Eye (tissue), 1 donor: ENCODE measurements around the gene KANSL3.
A peak's percentile ranks its signal among the peaks of the same experiment; 100 is the strongest.
"Not testable (repeated sequence)": the region's sequence is repeated elsewhere in the genome, so short reads cannot be mapped to it uniquely, and the experiment has no call there.

Experiments
- DNase-seq: peaks from one replicate; pipeline ENCODE4 v3.0.0-alpha.2; 2015

Gene KANSL3

DNA sequence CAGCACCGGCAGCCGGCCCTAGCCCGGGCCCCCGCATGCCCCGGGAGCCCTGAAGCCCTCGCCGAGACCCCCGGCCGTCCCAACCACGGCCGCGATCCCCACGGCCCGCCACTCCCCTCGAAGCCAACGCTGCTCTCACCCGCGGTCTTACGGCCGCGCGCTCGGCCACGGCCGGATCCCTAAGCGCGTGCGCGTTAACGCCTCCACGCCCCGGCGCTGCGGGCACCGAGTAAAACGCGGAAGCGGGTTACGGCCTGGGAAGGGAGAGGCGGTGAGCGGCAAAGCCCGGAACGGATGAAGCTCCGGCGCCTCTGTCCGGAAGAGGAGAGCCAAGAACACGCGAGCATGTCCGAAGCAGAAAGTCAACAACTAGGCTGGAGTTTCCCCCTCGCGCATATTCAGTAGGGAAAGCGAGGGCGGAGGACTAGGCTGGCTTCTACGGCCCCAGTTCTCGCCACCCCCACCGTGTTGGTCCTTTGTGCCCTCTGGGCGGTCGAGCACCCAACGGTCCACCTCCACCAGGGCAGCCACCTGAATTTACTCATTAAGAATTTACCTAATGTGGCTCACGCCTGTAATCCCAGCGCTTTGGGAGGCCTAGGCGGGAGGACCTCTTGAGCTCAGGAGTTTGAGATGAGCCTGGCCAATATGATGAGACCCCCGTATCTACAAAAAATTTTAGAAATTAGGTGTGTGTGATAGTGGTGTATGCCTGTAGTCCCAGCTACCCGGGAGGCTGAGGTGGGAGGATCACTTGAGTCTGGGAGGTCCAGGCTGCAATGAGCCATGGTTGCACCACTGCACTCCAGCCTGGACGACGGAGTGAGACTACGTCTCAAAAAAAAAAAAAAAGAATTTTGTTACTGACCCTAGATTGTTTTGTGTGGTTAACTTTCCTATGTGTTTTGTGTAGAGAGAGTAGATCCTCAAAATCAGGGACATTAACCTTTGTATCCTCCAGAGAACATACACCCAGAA, at the start of gene KANSL3:
Gene KANSL3 (minus strand): TSS at position 169 of the 978 bp plus-strand sequence. CDS start 1,177 bp downstream, outside the sequence.
- DNase-seq = peak; percentile 98

DNA sequence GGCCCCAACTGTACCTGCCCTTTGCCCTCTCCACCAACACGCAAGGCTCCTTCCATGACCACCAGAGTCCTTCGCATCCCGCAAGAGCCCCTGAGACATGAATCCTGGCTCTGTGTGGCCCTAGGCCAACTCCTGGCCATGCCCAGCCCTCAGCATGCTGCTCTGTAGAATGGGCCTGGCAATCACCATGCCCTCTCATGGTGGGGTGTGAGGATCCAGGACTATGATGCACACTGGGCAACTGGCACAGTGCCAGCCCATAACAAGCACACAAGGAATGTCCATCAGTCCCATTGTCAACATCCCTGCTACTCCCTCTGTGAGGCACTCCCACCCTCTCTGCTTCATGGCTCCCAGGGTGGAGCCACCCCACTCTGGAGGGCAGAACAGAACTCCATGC, 49.2 kb upstream of the KANSL3 start:
- DNase-seq = no peak

DNA sequence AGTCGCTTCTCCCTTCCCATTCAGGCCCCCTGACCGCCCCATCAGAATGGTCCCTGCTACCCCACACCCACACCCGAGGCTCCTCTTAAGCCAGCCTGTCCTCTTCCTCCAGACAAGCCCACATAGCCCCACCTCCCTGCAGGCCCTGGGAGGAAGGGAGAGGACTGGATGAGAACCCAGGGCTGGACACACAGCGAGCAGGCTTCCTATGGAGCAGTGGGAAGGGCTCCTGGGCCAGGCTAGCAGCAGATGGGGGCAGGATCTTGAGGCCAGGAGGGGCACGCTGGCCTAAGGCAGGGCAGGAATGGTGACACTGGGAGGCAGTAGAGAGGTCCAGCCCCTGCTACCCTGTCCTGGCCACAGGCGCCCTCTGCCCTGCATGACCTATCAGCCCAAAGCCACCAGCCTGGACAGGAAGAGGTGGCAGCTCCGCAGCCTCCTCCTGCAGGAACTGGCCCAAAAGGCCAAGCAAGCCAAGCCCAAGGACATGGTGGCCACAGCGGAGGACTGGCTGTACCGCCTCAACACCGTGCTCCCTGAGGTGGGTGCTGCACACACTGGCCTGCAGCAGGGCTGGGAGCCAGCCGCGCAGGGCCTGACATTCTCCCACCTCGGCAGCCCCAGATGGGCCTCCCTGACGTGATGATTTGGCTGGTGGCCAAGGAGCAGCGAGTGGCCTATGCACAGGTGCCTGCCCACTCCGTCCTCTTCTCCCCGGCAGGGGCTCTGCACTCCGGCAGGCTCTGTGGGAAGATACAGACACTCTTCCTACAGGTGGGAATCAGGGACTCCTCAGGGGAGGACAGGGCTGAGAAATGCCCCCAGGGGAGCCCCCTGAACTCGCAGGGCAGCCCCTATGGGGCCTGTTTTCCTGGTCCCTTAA, 47.7 kb upstream of the KANSL3 start:
- DNase-seq = peak; percentile 66

DNA sequence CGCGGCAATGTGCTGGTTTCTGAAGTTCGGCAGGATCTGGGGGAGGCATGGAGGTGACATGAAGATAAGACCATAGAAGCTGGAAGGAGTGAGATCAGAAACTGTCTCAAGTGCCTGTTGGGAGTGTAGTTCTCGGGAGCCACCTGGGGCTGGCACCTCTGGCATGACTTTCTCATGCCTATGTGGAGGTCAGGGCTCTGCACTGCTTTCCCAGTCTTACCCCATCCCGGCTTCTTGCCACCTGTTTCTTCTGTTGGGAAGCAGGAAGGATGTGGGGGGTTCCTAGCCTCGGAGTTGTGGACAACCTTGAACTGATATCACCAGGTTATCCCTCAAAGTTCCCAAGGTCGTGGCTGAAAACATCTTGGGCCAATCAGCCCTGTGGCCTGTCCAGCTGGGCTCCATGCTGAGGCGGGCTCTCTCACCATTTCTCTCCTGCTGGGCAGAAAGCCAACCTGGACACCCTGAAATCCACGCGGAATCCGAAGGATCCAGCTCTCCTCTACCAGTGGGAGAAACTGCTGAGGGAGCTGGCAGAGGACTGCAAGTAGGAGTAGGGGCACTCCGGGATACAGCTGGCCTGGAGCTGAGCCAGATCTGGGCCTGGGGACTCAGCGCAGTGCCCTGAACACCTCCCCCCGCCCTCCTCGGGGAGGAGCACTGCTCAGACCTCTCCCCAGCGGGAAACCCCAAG, 46.9 kb upstream of the KANSL3 start:
- no peak for DNase-seq

DNA sequence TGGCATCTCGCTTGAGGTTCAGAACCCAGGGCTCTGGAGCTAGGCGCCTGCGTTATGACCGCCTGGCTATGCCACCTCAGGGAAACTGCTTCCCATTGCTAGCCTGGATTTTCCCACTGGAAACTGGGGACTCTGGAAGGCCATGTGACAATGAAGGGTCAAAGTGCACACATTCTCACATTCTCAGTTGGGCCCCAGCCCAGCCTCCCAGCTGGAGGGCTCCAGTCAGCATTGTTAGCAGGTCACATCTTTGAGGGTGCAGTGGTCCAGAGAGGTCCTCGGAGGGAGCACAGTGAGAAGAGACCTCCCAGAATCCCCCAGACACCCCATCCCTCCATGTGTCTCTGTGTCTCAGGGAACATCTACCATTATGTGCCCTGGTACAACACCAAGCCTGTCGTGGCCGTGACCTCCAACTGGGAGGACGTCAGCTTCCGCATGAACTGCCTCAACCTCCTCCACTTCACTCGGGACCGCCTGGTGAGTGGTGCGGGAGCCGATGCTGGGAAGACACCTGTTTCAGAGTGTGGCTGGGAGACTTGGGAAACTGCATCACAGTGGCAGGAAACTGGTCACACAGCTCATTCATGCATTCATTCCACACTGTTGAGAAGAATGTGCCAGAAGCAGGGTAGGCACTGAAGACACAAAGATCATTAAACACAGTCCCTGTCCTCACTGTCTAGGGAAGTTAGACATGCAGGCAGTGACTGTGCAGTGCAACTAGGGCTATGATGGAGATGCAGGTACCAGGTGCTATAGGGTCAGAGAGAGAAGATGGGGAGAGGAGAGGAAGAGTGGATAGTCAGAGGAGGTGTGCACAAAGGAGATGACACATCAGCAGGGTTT, 46.1 kb upstream of the KANSL3 start:
- no peak for DNase-seq

DNA sequence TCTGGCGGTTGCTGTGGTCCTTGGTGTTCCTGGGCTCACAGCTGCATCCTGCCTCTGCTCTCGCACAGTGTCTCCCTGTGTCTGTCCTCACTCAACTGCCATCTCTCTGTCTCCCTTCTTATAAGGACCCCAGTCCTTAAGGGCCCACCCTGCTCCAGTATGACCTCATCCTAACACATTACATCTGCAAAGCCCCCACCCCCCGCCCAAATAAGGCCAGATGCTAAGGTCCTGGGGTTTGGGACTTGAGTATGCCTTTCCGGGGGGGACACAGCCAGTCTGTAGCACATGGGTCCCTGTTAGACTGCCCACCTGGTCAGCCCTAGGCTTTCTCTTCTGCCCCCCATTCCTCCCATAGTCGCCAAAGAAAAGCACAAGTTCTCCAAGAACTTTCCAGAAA, 45.2 kb upstream of the KANSL3 start:
- DNase-seq = no peak

DNA sequence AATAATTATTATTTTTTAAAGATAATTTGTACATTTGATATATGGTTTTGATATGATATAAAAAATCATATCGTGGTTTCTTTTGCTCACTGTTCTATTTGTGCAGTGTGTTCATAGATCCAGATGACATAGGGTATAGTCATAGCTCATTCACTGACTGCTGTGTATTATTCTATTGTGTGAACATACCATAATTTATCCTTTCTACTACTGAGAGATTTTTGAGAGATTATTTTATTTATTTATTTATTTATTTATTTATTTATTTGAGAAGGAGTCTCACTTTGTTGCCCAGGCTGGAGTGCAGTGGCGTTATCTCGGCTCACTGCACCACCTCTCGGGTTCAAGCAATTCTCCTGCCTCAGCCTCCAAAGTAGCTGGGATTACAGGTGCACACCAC, 43.4 kb upstream of the KANSL3 start:
- no peak for DNase-seq

DNA sequence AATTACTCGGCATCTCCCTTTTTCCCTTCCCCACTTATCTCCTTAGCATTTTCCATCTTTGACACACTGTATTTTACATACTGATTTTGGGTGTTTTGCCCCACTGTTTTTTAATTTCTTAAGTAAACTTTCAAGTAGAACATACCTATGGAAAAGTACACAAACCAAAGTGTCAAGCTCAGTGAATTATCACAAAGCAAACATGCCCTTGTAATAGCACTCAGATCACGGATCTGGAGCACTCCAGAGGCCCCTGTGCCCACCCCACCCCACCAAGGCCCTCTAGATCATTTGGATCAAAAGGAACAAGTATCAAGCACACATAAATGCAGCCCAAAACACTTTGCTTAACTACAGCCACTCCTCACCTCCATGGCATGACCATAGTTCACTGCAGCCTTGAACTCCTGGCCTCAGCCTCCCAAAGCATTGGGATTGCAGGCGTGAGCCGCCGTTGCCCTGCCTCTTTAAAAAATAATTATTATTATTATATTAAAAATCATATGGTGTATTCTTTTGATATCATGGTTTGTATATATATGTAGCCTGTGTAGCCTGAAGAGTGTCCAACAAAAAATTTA, 42.5 kb upstream of the KANSL3 start:
- no peak for DNase-seq

DNA sequence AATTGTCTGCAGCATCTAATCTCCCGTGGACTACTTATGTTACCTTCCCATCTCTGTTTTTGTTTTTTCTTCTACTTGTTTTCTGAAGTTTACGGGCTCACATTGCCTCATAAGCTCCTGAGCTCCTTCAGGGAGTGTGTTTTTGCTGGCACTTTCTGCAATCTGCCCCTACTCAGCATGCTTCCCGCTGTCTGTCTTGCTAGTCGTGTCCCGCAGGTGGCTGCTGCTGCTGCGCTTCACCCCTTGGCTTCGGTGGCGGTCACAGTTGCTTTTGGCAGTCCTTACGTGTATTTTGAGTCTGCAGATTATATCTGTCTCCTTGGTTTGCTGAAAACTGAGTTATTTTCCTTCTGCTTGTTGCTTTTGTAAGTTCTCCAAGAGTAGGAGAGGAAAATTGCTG, 41.7 kb upstream of the KANSL3 start:
- peak; percentile 30 for DNase-seq

DNA sequence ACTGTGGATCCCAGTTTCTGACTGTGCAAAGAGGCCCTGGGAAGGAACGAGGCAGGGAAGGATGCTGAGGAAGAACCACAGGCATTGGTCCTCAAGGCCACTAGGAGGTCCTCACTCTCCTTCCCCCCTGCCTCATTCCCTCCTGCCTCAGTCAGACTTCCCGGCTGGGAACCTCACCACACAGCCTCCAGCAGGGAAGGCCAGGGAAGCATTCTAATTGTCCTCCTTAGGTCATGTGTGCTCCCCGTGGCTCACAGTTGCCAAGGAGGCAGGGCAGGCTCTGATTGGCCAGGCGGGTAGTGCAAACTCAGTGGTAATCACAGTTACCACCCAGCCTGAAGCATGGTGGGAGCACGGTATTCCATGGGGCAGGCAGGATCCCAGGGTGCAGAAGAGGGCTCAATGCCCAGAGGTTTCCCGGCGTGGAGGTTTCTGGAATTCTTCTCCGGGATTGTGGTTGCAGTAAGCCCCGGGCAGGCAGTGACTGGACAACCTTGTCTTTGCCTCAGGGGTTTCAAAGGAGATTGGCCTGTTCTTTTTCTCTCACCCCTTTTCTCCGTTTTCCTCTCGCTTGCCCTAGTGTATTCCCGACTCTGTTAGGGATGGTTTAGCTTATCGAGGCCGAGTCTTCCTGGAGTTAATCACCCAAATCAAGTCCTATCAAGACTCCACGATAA, 31.6 kb upstream of the KANSL3 start:
- DNase-seq = no peak

DNA sequence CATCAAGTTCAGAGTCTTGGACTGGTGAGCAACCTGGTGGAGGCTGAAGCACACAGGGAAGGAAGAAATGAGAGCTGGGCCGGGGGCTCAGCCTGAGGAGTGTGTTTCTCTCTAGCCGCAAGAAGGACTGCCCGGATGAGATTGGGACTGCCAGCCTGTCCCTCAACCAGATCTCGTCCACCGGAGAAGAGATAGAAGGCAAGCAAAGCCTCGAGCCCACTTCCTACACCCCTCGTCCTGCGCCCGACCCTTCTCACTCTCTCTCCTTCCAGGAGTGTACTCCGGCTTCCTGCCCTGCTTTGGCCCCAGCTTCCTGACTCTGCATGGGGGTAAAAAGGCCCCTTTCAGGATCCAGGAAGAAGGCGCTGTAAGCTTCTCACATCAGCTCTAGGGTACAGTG, 30.7 kb upstream of the KANSL3 start:
- no peak for DNase-seq

DNA sequence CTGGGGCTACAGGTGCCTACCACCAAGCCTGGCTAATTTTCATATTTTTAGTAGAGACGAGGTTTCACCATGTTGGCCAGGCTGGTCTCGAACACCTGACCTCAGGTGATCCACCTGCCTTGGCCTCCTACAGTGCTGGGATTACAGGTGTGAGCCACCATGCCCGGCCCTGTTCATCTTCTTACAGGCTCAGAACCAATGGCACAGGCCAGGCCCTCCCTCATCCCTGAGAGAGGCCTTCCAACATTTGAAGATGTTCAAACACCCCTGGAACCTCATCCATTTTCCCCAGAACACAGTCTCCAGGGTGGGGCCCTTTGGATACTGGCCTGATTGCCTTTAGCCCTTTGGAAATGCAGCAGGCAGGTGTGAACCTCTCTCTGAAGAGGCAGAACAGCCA, 27.6 kb upstream of the KANSL3 start:
- DNase-seq = not testable (repeated sequence)

DNA sequence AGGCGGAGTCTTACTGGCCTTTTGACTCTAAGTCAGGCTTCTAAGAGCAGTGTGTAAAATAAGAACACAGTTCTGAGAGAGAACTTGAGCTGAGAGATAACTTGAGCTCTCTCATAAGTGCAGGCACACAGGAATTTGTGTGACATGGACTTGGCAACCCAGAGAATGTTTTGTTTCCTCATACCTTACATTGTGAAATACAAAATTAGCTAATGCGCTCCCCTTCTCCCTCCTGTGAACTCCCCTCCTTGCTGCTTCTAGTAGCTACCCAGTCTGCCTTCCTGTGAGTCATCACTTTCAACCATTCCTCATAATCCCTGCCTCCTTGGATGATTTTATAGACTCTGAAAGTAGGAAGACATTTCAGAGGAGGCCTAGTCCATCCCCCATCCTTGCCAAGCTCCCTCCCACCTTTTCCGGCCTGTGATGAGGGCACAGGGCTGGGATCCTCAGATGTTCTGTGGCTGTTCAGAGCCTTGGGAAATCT, 27.0 kb upstream of the KANSL3 start:
- peak; percentile 20 for DNase-seq

DNA sequence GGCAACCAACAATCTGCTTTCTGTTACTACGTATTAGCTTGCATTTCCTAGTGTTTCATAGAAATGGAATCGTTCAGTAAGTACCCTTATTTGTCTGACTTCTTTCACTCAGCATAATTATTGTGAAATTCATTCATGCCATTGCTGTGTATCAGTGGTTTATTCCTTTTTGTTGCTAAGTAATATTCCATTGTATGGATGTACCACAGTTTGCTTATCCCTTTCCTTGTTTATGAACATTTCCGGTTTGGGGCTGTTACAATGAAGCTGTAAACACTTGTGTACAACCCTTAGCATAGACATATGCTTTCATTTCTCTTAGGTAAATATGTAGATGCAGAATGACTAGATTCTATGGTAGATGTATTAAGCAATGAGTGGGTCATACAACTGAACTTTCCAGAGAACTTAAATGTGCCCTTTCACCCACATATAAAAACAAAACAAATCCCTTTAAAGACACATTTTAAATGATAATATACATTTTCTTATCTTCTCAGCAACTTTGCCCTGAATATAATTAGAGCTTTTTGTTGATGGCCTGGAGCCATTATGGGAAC, 26.3 kb upstream of the KANSL3 start:
- no peak for DNase-seq

DNA sequence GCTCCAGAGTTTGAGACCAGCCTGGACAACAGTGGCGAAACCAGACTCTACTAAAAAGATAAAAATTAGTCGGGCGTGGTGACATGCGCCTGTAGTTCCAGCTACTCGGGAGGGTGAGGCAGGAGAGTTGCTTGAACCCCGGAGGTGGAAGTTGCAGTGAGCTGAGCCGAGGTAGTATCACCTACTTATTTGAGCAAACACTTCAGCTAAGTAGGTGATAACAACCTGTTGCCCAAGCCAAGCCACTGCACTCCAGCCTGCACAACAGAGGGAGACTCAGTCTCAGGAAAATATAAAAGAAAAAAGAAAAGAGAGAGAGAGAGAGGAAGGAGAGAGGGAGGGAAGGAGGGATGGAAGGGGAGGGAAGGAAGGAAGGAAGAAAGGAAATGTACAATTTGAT, 25.7 kb upstream of the KANSL3 start:
- DNase-seq = no peak

DNA sequence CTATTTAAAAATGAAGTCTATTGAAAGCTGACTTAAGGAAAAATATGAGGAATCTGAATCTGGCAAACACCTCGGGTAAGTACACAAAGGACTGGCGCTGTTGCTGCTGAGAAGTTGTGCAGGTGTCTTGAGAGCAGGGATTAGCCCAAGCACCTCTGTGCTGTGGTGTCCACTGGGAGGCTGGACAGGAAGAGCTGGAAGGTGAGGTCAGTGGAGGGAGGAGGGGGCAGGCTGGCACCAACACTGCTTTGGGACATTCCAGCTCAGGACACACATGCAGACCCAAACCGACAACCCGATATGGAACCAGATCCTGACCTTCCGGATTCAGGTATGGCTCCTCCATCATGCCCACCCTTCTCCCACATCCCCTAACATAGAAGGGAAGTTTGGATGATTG, 25.1 kb upstream of the KANSL3 start:
- no peak for DNase-seq

DNA sequence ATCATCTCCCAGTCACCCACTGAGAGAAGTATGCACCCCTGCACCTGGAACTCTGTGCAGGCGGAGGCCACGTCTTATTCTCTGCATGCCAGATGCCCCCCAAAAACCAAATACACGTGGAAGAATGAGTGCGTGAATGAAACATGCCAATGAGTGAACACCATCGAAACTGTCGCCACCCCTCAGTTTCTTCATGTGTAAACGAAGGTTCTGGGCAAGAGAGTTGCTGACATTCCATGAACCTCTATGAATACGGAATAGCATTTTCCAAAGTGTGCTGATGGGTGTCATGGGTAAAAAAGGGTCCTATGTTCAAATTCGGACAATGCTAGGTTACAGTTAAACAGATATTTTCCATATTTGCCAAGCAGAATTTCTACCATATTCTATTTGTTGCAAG, 24.2 kb upstream of the KANSL3 start:
- no peak for DNase-seq

DNA sequence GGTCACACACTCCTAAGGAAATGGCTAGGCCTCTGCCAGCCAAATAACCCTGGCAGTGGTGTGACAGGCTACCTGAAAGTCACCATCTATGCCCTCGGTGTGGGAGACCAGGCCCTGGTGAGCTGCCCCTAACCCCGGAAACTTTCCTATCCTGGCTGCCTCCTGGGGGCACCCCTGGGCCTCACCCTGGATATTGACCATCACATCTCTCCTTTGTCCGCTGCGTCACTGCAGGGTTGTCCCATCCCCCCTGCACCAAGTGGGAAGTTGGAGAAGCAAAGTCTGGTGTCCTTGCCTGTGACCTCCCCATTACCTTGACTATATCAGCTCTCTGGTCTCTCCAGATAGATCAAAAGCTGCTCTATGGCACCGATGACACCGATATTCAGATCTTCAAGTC, 23.2 kb upstream of the KANSL3 start:
- DNase-seq = no peak

DNA sequence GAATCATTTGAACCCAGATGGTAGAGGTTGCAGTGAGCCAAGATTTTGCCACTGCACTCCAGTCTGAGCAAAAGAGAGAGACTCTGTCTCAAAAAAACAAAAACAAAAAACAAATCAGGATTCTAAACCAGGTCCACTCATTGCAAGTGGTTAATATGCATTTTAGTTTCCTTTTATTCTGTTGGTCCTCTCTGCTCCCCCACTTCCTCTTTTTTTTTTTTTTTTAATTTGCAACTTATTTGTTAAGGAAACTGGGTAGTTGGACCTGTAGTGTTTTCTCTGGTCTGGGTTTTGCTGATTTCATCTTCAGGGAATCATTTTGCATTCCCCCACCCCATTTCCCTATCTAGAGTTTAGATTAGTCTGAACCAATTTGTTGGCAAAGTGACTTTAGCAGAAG, 18.4 kb upstream of the KANSL3 start:
- no peak for DNase-seq

DNA sequence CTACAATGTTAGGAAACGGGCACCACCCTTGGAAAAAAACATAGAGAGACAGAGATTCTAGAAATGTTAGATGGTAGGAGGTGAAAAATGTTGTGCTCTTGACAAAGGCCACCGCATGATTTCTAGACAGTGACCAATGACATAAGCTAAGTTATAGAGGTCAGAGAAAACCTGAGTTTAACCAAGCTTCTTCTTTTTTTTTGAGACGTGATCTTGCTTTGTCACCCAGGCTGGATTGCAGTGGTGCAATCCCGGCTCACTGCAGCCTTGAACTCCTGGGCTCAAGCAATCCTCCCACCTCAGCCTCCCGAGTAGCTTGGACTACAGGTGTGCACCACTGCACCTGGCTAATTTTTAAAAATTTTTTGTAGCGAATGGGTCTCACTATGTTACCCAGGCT, 17.4 kb upstream of the KANSL3 start:
- no peak for DNase-seq

DNA sequence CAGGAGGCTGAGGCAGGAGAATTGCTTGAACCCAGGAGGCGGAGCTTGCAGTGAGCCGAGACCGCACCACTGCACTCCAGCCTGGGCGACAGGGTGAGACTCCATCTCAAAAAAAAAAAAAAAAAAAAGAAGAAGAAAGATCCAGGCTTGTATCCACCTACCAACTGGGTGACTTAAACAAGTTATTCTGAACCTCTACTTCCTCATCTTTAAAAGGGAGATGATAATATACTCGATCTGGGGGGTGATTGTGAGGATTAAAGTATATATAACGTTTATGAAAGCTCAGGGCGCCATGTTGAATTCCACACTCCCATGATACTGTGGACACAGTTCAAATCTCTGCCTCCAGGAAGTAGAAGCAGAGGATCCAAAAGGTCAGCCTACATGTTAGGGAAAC, 16.7 kb upstream of the KANSL3 start:
- not testable (repeated sequence) for DNase-seq
